HEK293 (cell line): ENCODE measurements around the gene TDRD9.

Experiments
- CTCF ChIA-PET: fragments of 350-600 bp; formaldehyde crosslinking; extraction: SDS; loops from one replicate; lab custom pipeline; 2021; ENCODE audit warnings: antibody characterized with exemption; lab: Yijun Ruan, JAX
- POLR2A ChIA-PET: fragments of 300-600 bp; formaldehyde crosslinking; extraction: SDS; loops from one replicate; lab custom pipeline; 2020; ENCODE audit warnings: antibody characterized with exemption, inconsistent platforms; lab: Yijun Ruan, JAX
- H3K27ac ChIP-seq: fragments of 200-500 bp; sonication (Bioruptor generic); 2 replicates; pipeline ENCODE4 v1.5.1; 2014; ENCODE audit warnings: low read depth, low read length, control low read depth, inconsistent platforms; ENCODE audit errors: extremely low read depth
- H3K36me3 ChIP-seq, 2 experiments: fragments of 200-500 bp in 1 of 2; sonication (Bioruptor generic) in 1 of 2; 1 replicate in 1 of 2; 2 replicates in 1 of 2; pipeline ENCODE4 v1.5.1; 2014 to 2017; ENCODE audit warnings: inconsistent platforms in 2 of 2, low read length in 2 of 2; ENCODE audit not compliant: control insufficient read depth in 2 of 2, insufficient read depth in 1 of 2
- H3K4me1 ChIP-seq: fragments of 200-500 bp; sonication (Bioruptor generic); 2 replicates; pipeline ENCODE4 v1.5.1; 2014; ENCODE audit warnings: mild to moderate bottlenecking, low read length, inconsistent platforms; ENCODE audit not compliant: control insufficient read depth, insufficient read depth
- H3K4me3 ChIP-seq: 2 replicates; pipeline ENCODE4 v1.5.1; 2011; ENCODE audit warnings: low read depth, mild to moderate bottlenecking, control low read depth, low read length, moderate library complexity
- H3K9me3 ChIP-seq: fragments of 200-500 bp; sonication (Bioruptor generic); 2 replicates; pipeline ENCODE4 v1.5.1; 2014; ENCODE audit warnings: low read depth, low read length, inconsistent platforms; ENCODE audit not compliant: control insufficient read depth, insufficient read depth
- GLIS2 ChIP-seq: fragments of 450-650 bp; formaldehyde crosslinking; IDR thresholded peaks from 2 replicates; pipeline ENCODE4 v1.5.1; 2016; ENCODE audit warnings: missing biosample characterization, missing genetic modification characterization
- HOXD13 ChIP-seq: sonication (generic); formaldehyde crosslinking; IDR thresholded peaks from 2 replicates; pipeline ENCODE4 v1.8.0; 2022; ENCODE audit warnings: missing genetic modification reagents, borderline replicate concordance
- KLF10 ChIP-seq: fragments of 450-650 bp; IDR thresholded peaks from 2 replicates; pipeline ENCODE4 v1.5.1; 2018; ENCODE audit warnings: missing biosample characterization, mild to moderate bottlenecking, missing genetic modification characterization
- PRDM1 ChIP-seq: fragments of 450-650 bp; formaldehyde crosslinking; IDR thresholded peaks from 2 replicates; pipeline ENCODE4; 2016; ENCODE audit warnings: missing biosample characterization, missing genetic modification characterization
- SP2 ChIP-seq: fragments of 450-650 bp; formaldehyde crosslinking; IDR thresholded peaks from 2 replicates; pipeline ENCODE4 v1.5.1; 2016; ENCODE audit warnings: missing biosample characterization, missing genetic modification characterization
- WT1 ChIP-seq: fragments of 450-650 bp; formaldehyde crosslinking; IDR thresholded peaks from 2 replicates; pipeline ENCODE4 v1.5.1; 2016; ENCODE audit warnings: missing biosample characterization, missing genetic modification characterization
- ZNF133 ChIP-seq: fragments of 450-650 bp; formaldehyde crosslinking; IDR thresholded peaks from 2 replicates; pipeline ENCODE4 v1.5.1; 2016; ENCODE audit warnings: missing biosample characterization, missing genetic modification characterization
- ZNF214 ChIP-seq: fragments of 450-650 bp; formaldehyde crosslinking; IDR thresholded peaks from 2 replicates; pipeline ENCODE4 v1.5.1; 2017; ENCODE audit warnings: missing biosample characterization, mild to moderate bottlenecking, missing genetic modification characterization, borderline replicate concordance
- ZNF266 ChIP-seq: fragments of 450-650 bp; formaldehyde crosslinking; IDR thresholded peaks from 2 replicates; pipeline ENCODE4 v1.5.1; 2016; ENCODE audit warnings: missing biosample characterization, missing genetic modification characterization, low read depth
- ZNF292 ChIP-seq: fragments of 450-650 bp; formaldehyde crosslinking; IDR thresholded peaks from 2 replicates; pipeline ENCODE4 v1.5.1; 2016; ENCODE audit warnings: low read depth, missing biosample characterization, missing genetic modification characterization, borderline replicate concordance
- ZNF416 ChIP-seq: fragments of 450-650 bp; formaldehyde crosslinking; IDR thresholded peaks from 2 replicates; pipeline ENCODE4 v1.5.1; 2016; ENCODE audit warnings: missing biosample characterization, missing genetic modification characterization
- ZNF530 ChIP-seq: fragments of 450-650 bp; formaldehyde crosslinking; IDR thresholded peaks from 2 replicates; pipeline ENCODE4 v1.5.1; 2016; ENCODE audit warnings: low read depth, missing biosample characterization, missing genetic modification characterization
- ZNF548 ChIP-seq: fragments of 450-650 bp; formaldehyde crosslinking; IDR thresholded peaks from 2 replicates; pipeline ENCODE4 v1.5.1; 2016; ENCODE audit warnings: missing biosample characterization, missing genetic modification characterization
- ZNF558 ChIP-seq: fragments of 450-650 bp; formaldehyde crosslinking; IDR thresholded peaks from 2 replicates; pipeline ENCODE4 v1.5.1; 2016; ENCODE audit warnings: missing biosample characterization, missing genetic modification characterization
- ZNF624 ChIP-seq: fragments of 450-650 bp; formaldehyde crosslinking; IDR thresholded peaks from 2 replicates; pipeline ENCODE4 v1.5.1; 2017; ENCODE audit warnings: missing biosample characterization, missing genetic modification characterization
- ZNF692 ChIP-seq: fragments of 450-650 bp; formaldehyde crosslinking; IDR thresholded peaks from 2 replicates; pipeline ENCODE4 v1.5.1; 2016; ENCODE audit warnings: missing biosample characterization, missing genetic modification characterization
- ZNF791 ChIP-seq: fragments of 450-650 bp; formaldehyde crosslinking; IDR thresholded peaks from 2 replicates; pipeline ENCODE4 v1.5.1; 2016; ENCODE audit warnings: missing biosample characterization, missing genetic modification characterization
- ZNF830 ChIP-seq: fragments of 450-650 bp; IDR thresholded peaks from 2 replicates; pipeline ENCODE4 v1.5.0; 2018; ENCODE audit warnings: missing biosample characterization, missing genetic modification characterization, low read depth, mild to moderate bottlenecking, moderate library complexity
- ZNF843 ChIP-seq: fragments of 450-650 bp; formaldehyde crosslinking; IDR thresholded peaks from 2 replicates; pipeline ENCODE4 v1.5.1; 2016; ENCODE audit warnings: missing biosample characterization, missing genetic modification characterization
- TF ChIP-seq, protein P1 (sequence below): fragments of 450-650 bp; formaldehyde crosslinking; IDR thresholded peaks from 2 replicates; pipeline ENCODE4 v1.5.1; 2016; ENCODE audit warnings: missing biosample characterization, missing genetic modification characterization, borderline replicate concordance
- TF ChIP-seq, protein P2 (sequence below): fragments of 450-650 bp; formaldehyde crosslinking; IDR thresholded peaks from 2 replicates; pipeline ENCODE4 v1.5.1; 2017; ENCODE audit warnings: missing biosample characterization, missing genetic modification characterization
- TF ChIP-seq, protein P3 (sequence below): fragments of 450-650 bp; IDR thresholded peaks from 2 replicates; pipeline ENCODE4 v1.5.1; 2018; ENCODE audit warnings: missing biosample characterization, mild to moderate bottlenecking, missing genetic modification characterization

The TDRD9 gene

DNA sequence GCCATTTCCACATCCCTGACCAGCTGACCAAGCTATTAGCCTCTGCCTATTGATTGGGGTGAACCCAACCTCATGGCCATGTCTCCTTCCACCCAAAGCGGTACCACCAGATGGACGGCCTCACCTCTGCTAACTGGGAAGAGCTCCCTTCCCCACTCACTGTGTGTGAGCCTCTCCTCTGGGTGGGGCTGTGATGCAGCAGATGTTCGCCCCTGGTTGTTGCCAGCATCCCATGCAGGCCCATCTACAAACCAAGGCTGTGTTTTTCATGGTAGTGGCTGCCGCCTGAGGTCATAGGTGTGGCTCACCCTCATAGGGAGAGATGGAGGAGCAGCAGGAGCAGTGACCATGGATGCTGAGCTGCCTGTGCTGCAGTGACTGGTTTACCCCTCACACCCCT, 61.7 kb downstream of the TDRD9 start (continued):
- TF ChIP-seq, protein P1, sequence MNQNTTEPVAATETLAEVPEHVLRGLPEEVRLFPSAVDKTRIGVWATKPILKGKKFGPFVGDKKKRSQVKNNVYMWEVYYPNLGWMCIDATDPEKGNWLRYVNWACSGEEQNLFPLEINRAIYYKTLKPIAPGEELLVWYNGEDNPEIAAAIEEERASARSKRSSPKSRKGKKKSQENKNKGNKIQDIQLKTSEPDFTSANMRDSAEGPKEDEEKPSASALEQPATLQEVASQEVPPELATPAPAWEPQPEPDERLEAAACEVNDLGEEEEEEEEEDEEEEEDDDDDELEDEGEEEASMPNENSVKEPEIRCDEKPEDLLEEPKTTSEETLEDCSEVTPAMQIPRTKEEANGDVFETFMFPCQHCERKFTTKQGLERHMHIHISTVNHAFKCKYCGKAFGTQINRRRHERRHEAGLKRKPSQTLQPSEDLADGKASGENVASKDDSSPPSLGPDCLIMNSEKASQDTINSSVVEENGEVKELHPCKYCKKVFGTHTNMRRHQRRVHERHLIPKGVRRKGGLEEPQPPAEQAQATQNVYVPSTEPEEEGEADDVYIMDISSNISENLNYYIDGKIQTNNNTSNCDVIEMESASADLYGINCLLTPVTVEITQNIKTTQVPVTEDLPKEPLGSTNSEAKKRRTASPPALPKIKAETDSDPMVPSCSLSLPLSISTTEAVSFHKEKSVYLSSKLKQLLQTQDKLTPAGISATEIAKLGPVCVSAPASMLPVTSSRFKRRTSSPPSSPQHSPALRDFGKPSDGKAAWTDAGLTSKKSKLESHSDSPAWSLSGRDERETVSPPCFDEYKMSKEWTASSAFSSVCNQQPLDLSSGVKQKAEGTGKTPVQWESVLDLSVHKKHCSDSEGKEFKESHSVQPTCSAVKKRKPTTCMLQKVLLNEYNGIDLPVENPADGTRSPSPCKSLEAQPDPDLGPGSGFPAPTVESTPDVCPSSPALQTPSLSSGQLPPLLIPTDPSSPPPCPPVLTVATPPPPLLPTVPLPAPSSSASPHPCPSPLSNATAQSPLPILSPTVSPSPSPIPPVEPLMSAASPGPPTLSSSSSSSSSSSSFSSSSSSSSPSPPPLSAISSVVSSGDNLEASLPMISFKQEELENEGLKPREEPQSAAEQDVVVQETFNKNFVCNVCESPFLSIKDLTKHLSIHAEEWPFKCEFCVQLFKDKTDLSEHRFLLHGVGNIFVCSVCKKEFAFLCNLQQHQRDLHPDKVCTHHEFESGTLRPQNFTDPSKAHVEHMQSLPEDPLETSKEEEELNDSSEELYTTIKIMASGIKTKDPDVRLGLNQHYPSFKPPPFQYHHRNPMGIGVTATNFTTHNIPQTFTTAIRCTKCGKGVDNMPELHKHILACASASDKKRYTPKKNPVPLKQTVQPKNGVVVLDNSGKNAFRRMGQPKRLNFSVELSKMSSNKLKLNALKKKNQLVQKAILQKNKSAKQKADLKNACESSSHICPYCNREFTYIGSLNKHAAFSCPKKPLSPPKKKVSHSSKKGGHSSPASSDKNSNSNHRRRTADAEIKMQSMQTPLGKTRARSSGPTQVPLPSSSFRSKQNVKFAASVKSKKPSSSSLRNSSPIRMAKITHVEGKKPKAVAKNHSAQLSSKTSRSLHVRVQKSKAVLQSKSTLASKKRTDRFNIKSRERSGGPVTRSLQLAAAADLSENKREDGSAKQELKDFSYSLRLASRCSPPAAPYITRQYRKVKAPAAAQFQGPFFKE (tag by site-specific recombination), result no peak

DNA sequence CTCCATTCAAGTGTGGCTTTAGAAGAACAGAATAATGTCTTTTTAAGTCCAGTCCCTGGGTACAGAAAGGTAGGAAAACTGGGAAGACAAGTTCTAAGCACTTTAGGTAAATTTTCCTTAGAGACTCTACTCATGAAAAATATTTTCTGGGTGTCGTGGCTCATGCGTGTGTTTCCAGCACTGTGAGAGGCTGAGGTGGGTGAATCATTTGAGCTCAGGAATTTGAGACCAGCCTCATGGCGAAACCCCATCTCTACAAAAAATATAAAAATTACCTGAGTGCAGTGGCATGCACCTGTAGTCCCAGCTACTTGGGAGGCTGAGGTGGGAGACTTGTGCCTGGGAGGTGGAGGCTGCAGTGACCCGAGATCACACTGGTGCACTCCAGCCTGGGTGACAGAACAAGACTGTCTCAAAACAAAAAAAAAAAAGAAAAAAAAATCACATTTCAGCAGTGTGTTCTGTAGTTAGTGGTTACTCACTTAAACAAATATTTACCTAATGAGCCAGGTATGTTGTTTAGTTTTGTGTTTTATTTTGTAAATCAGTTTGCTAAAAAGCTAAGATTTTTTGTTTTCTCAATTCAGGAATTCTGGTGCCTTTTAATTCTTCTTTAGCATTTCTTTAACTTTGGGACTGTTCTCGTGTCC, 66.4 kb downstream of the TDRD9 start:
- Histone ChIP-seq H3K9me3 (no peaks in the 10 kb centered on the region), H3K4me3 (no peak overlapping the region), H3K27ac (no peak overlapping the region), H3K4me1 (no peaks in the 10 kb centered on the region), H3K36me3 (no peaks in the 10 kb centered on the region)
- ChIA-PET POLR2A (no interaction called here), CTCF (interaction anchor here (0.6 to 1.3 kb wide), 4 partner anchors 16 to 203 kb away, joined by 3 read pairs; no protein-coding TSS in a partner anchor)
- no peak for TF ChIP-seq ZNF133 (tag by site-specific recombination)
- no peak for TF ChIP-seq ZNF548 (tag by site-specific recombination)
- no peak for TF ChIP-seq ZNF530 (tag by site-specific recombination)
- no peak for TF ChIP-seq HOXD13

GRCh38 chr14:103995876-103996275, 67.6 kb downstream of the TDRD9 start:
- Histone ChIP-seq H3K36me3 (no peaks in the 10 kb centered on the region), H3K27ac (no peak overlapping the region), H3K4me3 (no peak overlapping the region), H3K4me1 (no peaks in the 10 kb centered on the region), H3K9me3 (no peaks in the 10 kb centered on the region)
- CTCF ChIA-PET, result interaction anchor here (1.3 to 1.4 kb wide), 2 partner anchors 15 to 17 kb away, joined by 3 to 6 read pairs; no protein-coding TSS in a partner anchor
- POLR2A ChIA-PET, result no interaction called here
- TF ChIP-seq GLIS2 (tag by site-specific recombination), result no peak
- no peak for TF ChIP-seq ZNF292 (tag by site-specific recombination)
- TF ChIP-seq ZNF558 (tag by site-specific recombination), result no peak
- no peak for TF ChIP-seq PRDM1 (tag by site-specific recombination)
- TF ChIP-seq ZNF791 (tag by site-specific recombination), result no peak
- no peak for TF ChIP-seq HOXD13
- TF ChIP-seq KLF10 (tag by site-specific recombination), result no peak
- TF ChIP-seq ZNF692 (tag by site-specific recombination), result no peak
- no peak for TF ChIP-seq WT1
- TF ChIP-seq, protein P2, sequence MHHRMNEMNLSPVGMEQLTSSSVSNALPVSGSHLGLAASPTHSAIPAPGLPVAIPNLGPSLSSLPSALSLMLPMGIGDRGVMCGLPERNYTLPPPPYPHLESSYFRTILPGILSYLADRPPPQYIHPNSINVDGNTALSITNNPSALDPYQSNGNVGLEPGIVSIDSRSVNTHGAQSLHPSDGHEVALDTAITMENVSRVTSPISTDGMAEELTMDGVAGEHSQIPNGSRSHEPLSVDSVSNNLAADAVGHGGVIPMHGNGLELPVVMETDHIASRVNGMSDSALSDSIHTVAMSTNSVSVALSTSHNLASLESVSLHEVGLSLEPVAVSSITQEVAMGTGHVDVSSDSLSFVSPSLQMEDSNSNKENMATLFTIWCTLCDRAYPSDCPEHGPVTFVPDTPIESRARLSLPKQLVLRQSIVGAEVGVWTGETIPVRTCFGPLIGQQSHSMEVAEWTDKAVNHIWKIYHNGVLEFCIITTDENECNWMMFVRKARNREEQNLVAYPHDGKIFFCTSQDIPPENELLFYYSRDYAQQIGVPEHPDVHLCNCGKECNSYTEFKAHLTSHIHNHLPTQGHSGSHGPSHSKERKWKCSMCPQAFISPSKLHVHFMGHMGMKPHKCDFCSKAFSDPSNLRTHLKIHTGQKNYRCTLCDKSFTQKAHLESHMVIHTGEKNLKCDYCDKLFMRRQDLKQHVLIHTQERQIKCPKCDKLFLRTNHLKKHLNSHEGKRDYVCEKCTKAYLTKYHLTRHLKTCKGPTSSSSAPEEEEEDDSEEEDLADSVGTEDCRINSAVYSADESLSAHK (tag by site-specific recombination), result no peak
- TF ChIP-seq ZNF416 (tag by site-specific recombination), result no peak
- no peak for TF ChIP-seq ZNF266 (tag by site-specific recombination)
- TF ChIP-seq SP2 (tag by site-specific recombination), result no peak
- no peak for TF ChIP-seq ZNF830 (tag by site-specific recombination)
- TF ChIP-seq, protein P3, sequence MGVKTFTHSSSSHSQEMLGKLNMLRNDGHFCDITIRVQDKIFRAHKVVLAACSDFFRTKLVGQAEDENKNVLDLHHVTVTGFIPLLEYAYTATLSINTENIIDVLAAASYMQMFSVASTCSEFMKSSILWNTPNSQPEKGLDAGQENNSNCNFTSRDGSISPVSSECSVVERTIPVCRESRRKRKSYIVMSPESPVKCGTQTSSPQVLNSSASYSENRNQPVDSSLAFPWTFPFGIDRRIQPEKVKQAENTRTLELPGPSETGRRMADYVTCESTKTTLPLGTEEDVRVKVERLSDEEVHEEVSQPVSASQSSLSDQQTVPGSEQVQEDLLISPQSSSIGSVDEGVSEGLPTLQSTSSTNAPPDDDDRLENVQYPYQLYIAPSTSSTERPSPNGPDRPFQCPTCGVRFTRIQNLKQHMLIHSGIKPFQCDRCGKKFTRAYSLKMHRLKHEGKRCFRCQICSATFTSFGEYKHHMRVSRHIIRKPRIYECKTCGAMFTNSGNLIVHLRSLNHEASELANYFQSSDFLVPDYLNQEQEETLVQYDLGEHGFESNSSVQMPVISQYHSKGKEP, result no peak
- no peak for TF ChIP-seq ZNF843 (tag by site-specific recombination)
- no peak for TF ChIP-seq ZNF214 (tag by site-specific recombination)
- TF ChIP-seq ZNF624 (tag by site-specific recombination), result no peak
